Neural cell (in vitro differentiated cells): ENCODE data around the gene MLLT3. TPM values are rescaled to one million over a fixed set of nuclear protein-coding genes. Genes with fewer than 3 reads are reported as not detected.

ENCODE experiments used
- H2AFZ ChIP-seq: fragments of 200-600, 300-800 bp; sonication (generic), shearing (Covaris generic); 2 replicates; pipeline ENCODE4 v1.6.0; 2014; ENCODE audit warnings: low read depth, mild to moderate bottlenecking, antibody characterized with exemption, low read length, moderate library complexity
- H3F3A ChIP-seq: fragments of 200-600 bp; shearing (Covaris generic); 2 replicates; pipeline ENCODE4 v1.6.1; 2016; ENCODE audit warnings: mild to moderate bottlenecking, moderate library complexity, mixed read lengths, antibody characterized with exemption, low read length; ENCODE audit not compliant: insufficient read depth, poor library complexity, severe bottlenecking
- H3K27ac ChIP-seq: fragments of 200-600, 300-800 bp; sonication (generic), shearing (Covaris generic); 2 replicates; pipeline ENCODE4 v1.5.1; 2014; ENCODE audit warnings: mild to moderate bottlenecking, low read length, moderate library complexity
- H3K27me3 ChIP-seq: fragments of 300-800, 200-600 bp; sonication (generic), shearing (Covaris generic); 2 replicates; pipeline ENCODE4 v1.6.0; 2014; ENCODE audit warnings: mild to moderate bottlenecking, low read depth, low read length, moderate library complexity; ENCODE audit not compliant: insufficient read depth
- H3K36me3 ChIP-seq: fragments of 300-800, 200-600 bp; sonication (generic), shearing (Covaris generic); 2 replicates; pipeline ENCODE4 v1.5.1; 2014; ENCODE audit warnings: mild to moderate bottlenecking, antibody characterized with exemption, low read length, moderate library complexity; ENCODE audit not compliant: insufficient read depth
- H3K4me2 ChIP-seq: fragments of 300-800, 200-600 bp; sonication (generic), shearing (Covaris generic); 2 replicates; pipeline ENCODE4 v1.6.0; 2014; ENCODE audit warnings: mild to moderate bottlenecking, low read length
- H3K4me3 ChIP-seq: fragments of 300-800, 200-600 bp; sonication (generic), shearing (Covaris generic); 2 replicates; pipeline ENCODE4 v1.5.1; 2014; ENCODE audit warnings: mild to moderate bottlenecking, low read length, moderate library complexity
- H3K79me2 ChIP-seq: fragments of 200-600 bp; shearing (Covaris generic); replicated peaks from 2 replicates; pipeline ENCODE4 v1.6.0; 2014; ENCODE audit warnings: mild to moderate bottlenecking, low read length, moderate library complexity; ENCODE audit not compliant: insufficient read depth
- H3K9ac ChIP-seq: fragments of 300-800, 200-600 bp; sonication (generic), shearing (Covaris generic); 2 replicates; pipeline ENCODE4 v1.6.1; 2016; ENCODE audit warnings: mild to moderate bottlenecking, low read length, mixed read lengths
- H3K9me2 ChIP-seq: fragments of 200-600 bp; shearing (Covaris generic); 2 replicates; pipeline ENCODE4 v1.6.1; 2016; ENCODE audit warnings: mild to moderate bottlenecking, low read length, mixed read lengths; ENCODE audit not compliant: insufficient read depth
- H3K9me3 ChIP-seq: fragments of 200-600, 300-800 bp; sonication (generic), shearing (Covaris generic); 2 replicates; pipeline ENCODE4 v1.6.1; 2016; ENCODE audit warnings: mild to moderate bottlenecking, mixed run types, low read length, moderate library complexity, mixed read lengths
- H4K20me1 ChIP-seq: fragments of 200-600 bp; shearing (Covaris generic); 2 replicates; pipeline ENCODE4 v1.6.1; 2016; ENCODE audit warnings: mild to moderate bottlenecking, mixed run types; ENCODE audit not compliant: insufficient read depth
- EP300 ChIP-seq: fragments of 450-650 bp; conservative IDR thresholded peaks from 2 replicates; pipeline ENCODE4 v1.6.1; 2014; ENCODE audit warnings: antibody characterized with exemption, mild to moderate bottlenecking, moderate library complexity; ENCODE audit not compliant: poor library complexity, severe bottlenecking
- EZH2 ChIP-seq: fragments of 200-600, 300-800 bp; shearing (Covaris generic), sonication (generic); IDR thresholded peaks from 2 replicates; pipeline ENCODE4 v1.6.1; 2014; ENCODE audit warnings: antibody characterized with exemption, low read length, borderline replicate concordance, mild to moderate bottlenecking; ENCODE audit not compliant: insufficient read depth, poor library complexity, severe bottlenecking
- MXI1 ChIP-seq: fragments of 450-650 bp; conservative IDR thresholded peaks from 2 replicates; pipeline ENCODE4 v1.6.1; 2014; ENCODE audit warnings: antibody characterized with exemption, mild to moderate bottlenecking; ENCODE audit not compliant: poor library complexity, severe bottlenecking
- POLR2AphosphoS5 ChIP-seq: IDR thresholded peaks from 2 replicates; pipeline ENCODE4 v1.6.1; 2012
- RAD21 ChIP-seq: fragments of 450-650 bp; conservative IDR thresholded peaks from 2 replicates; pipeline ENCODE4 v1.6.1; 2014; ENCODE audit warnings: antibody characterized with exemption, mild to moderate bottlenecking, moderate library complexity
- REST ChIP-seq: IDR thresholded peaks from 2 replicates; pipeline ENCODE4 v1.6.1; 2012; ENCODE audit warnings: borderline replicate concordance
- SMC3 ChIP-seq: fragments of 450-650 bp; conservative IDR thresholded peaks from 2 replicates; pipeline ENCODE4 v1.6.1; 2014; ENCODE audit warnings: antibody characterized with exemption, mild to moderate bottlenecking, moderate library complexity; ENCODE audit not compliant: poor library complexity
- TAF1 ChIP-seq: IDR thresholded peaks from 2 replicates; pipeline ENCODE4 v1.6.1; 2012; ENCODE audit warnings: low read depth
- polyA plus RNA-seq: library from polyadenylated mRNA; depleted of rRNA; stranded (reverse); fragments of >200 nt; gene quantifications from 2 replicates; pipeline ENCODE4 v1.2.3, GENCODE V29; 2014
- TF ChIP-seq, protein P1 (sequence below): fragments of 450-650 bp; IDR thresholded peaks from 2 replicates; pipeline ENCODE4 v1.5.1; 2014; ENCODE audit warnings: antibody characterized with exemption, mild to moderate bottlenecking, moderate library complexity; ENCODE audit not compliant: poor library complexity, severe bottlenecking

The MLLT3 gene
- polyA plus RNA-seq, 1 donor from 2014 or later = 61.5 TPM

- Histone ChIP-seq H3K36me3 (no peaks in the 10 kb centered on the region), H3K79me2 (peaks cover 16% of the 10 kb centered on the region), H3K4me3 (no peak overlapping the region), H3K9me2 (no peaks in the 10 kb centered on the region), H3K4me2 (no peak overlapping the region), H3K27ac (no peak overlapping the region), H4K20me1 (no peaks in the 10 kb centered on the region), H3K9ac (no peak overlapping the region), H3K9me3 (no peaks in the 10 kb centered on the region), H2AFZ (no peak overlapping the region), H3K27me3 (no peaks in the 10 kb centered on the region), H3F3A (no peaks in the 10 kb centered on the region)
- TF ChIP-seq TAF1 (no peak), MXI1 (no peak), RAD21 (no peak), SMC3 (no peak), POLR2AphosphoS5 (no peak), EZH2 (no peak), REST (no peak), EP300 (no peak)
- TF ChIP-seq, protein P1, sequence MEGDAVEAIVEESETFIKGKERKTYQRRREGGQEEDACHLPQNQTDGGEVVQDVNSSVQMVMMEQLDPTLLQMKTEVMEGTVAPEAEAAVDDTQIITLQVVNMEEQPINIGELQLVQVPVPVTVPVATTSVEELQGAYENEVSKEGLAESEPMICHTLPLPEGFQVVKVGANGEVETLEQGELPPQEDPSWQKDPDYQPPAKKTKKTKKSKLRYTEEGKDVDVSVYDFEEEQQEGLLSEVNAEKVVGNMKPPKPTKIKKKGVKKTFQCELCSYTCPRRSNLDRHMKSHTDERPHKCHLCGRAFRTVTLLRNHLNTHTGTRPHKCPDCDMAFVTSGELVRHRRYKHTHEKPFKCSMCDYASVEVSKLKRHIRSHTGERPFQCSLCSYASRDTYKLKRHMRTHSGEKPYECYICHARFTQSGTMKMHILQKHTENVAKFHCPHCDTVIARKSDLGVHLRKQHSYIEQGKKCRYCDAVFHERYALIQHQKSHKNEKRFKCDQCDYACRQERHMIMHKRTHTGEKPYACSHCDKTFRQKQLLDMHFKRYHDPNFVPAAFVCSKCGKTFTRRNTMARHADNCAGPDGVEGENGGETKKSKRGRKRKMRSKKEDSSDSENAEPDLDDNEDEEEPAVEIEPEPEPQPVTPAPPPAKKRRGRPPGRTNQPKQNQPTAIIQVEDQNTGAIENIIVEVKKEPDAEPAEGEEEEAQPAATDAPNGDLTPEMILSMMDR = no peak
These were observed 145.3 kb downstream of the MLLT3 start for GRCh38 chr9:20476912-20477521.

- H3K36me3 ChIP-seq = no peaks in the 10 kb centered on the region
- no peak overlapping the region for H3K27ac ChIP-seq
- no peak overlapping the region for H2AFZ ChIP-seq
- no peak overlapping the region for H3K4me2 ChIP-seq
- H3K9me2 ChIP-seq = no peaks in the 10 kb centered on the region
- H3K27me3 ChIP-seq = no peaks in the 10 kb centered on the region
- no peaks in the 10 kb centered on the region for H4K20me1 ChIP-seq
- H3K9me3 ChIP-seq = no peaks in the 10 kb centered on the region
- no peak overlapping the region for H3K4me3 ChIP-seq
- peaks cover 29% of the 10 kb centered on the region for H3K79me2 ChIP-seq
- no peak overlapping the region for H3K9ac ChIP-seq
- H3F3A ChIP-seq = no peaks in the 10 kb centered on the region
- TF ChIP-seq TAF1 (no peak), POLR2AphosphoS5 (no peak), REST (no peak)
These were observed 147.8 kb downstream of the MLLT3 start for GRCh38 chr9:20474496-20474895.
